Stimulated activated CD4-positive, alpha-beta T cell treated with anti-CD3 and anti-CD28 coated beads, Interleukin-4, amount 100 ng/mL, for 4 hours (primary cell): ENCODE data around the gene GFI1.
"Not testable (repeated sequence)": the region's sequence is repeated elsewhere in the genome, so short reads cannot be mapped to it uniquely, and the experiment has no call there.

Experiments used
- DNase-seq, 2 experiments: peaks; one replicate each; pipeline ENCODE4 v3.0.0-alpha.2; 2020

The GFI1 gene

GRCh38 chr1:92486251-92487077 is at the start of gene GFI1:
TSS of gene GFI1 (minus strand) at chr1:92486925. CDS start at chr1:92483487, 3,438 bp downstream.
- DNase-seq, result peak; percentile 63 to 71

GRCh38 chr1:92532371-92532770 is 45.6 kb upstream of the GFI1 start:
- not testable (repeated sequence) for DNase-seq

GRCh38 chr1:92531939-92532338 is 45.2 kb upstream of the GFI1 start:
- not testable (repeated sequence) for DNase-seq

GRCh38 chr1:92527670-92528069 is 40.9 kb upstream of the GFI1 start:
- no peak for DNase-seq

GRCh38 chr1:92524944-92525590 is 38.3 kb upstream of the GFI1 start:
- not testable (repeated sequence) for DNase-seq

GRCh38 chr1:92519043-92519442 is 32.3 kb upstream of the GFI1 start:
- no peak for DNase-seq

GRCh38 chr1:92516574-92516973 is 29.8 kb upstream of the GFI1 start:
- DNase-seq, result no peak

GRCh38 chr1:92515796-92516201 is 29.1 kb upstream of the GFI1 start:
- no peak for DNase-seq

GRCh38 chr1:92511541-92511940 is 24.8 kb upstream of the GFI1 start:
- DNase-seq, result no peak

GRCh38 chr1:92509619-92510018 is 22.9 kb upstream of the GFI1 start:
- DNase-seq, result no peak

GRCh38 chr1:92505015-92505692 is 18.4 kb upstream of the GFI1 start:
- DNase-seq, result no peak

GRCh38 chr1:92504291-92505014 is 17.7 kb upstream of the GFI1 start:
- DNase-seq, result no peak

GRCh38 chr1:92503926-92504285 is 17.2 kb upstream of the GFI1 start:
- no peak for DNase-seq

- no peak for DNase-seq
Observed at GRCh38 chr1:92503043-92503925, 16.6 kb upstream of the GFI1 start.

- no peak for DNase-seq
Observed at GRCh38 chr1:92502247-92502646, 15.5 kb upstream of the GFI1 start.

GRCh38 chr1:92500552-92500951 is 13.8 kb upstream of the GFI1 start:
- no peak for DNase-seq

- no peak for DNase-seq
Observed at GRCh38 chr1:92495392-92496063, 8.8 kb upstream of the GFI1 start.

GRCh38 chr1:92494485-92495141 is 7.9 kb upstream of the GFI1 start:
- DNase-seq, result no peak

GRCh38 chr1:92493139-92493538 is 6.4 kb upstream of the GFI1 start:
- DNase-seq, result no peak

GRCh38 chr1:92488832-92489231 is 2.1 kb upstream of the GFI1 start:
- DNase-seq, result no peak

- DNase-seq, result no peak
Observed at GRCh38 chr1:92488416-92488815, 1.7 kb upstream of the GFI1 start.
